ENCODE data around the gene BET1L. TPM values are rescaled to one million over a fixed set of nuclear protein-coding genes. Genes with fewer than 3 reads are reported as not detected.

Gene BET1L
- 15.6 and 19.0 TPM in 2 replicates for total RNA-seq

GRCh38 chr11:207208-207862, at the start of gene BET1L, which contains the start of gene RIC8A:
Gene BET1L (minus strand): TSS chr11:207399. CDS start chr11:207321, 78 bp downstream.
Gene RIC8A (plus strand): TSS chr11:207708. CDS start chr11:208855, 1,147 bp downstream.

GRCh38 chr11:236774-237767, 29.9 kb upstream of the BET1L start, which contains the start of gene PSMD13:
Gene PSMD13 (plus strand): TSS chr11:236976. CDS start chr11:237050, 74 bp downstream.

GRCh38 chr11:235997-236773, 29.0 kb upstream of the BET1L start, which contains the start of gene SIRT3:
Gene SIRT3 (minus strand): TSS chr11:236342. CDS start chr11:236328, 14 bp downstream.

GRCh38 chr11:192674-193128, 14.5 kb downstream of the BET1L start, which contains the start of gene SCGB1C1:
Gene SCGB1C1 (plus strand): TSS chr11:193078. CDS start chr11:193100, 22 bp downstream.

Other genes with a start within 250 kb of the BET1L start
- not detected in 2 replicates for gene SCGB1C1, start 14.3 kb downstream of the BET1L start, total RNA-seq
- 112 and 137 TPM in 2 replicates for gene RIC8A, start 309 bp upstream of the BET1L start, total RNA-seq
- gene SIRT3, start 28.9 kb upstream of the BET1L start, total RNA-seq = 11.8 and 20.8 TPM in 2 replicates
- 153 and 187 TPM in 2 replicates for gene PSMD13, start 29.6 kb upstream of the BET1L start, total RNA-seq
- gene NLRP6, start 71.0 kb upstream of the BET1L start, total RNA-seq = not detected in 2 replicates
- 1.0 and 3.6 TPM in 2 replicates for gene PGGHG, start 81.7 kb upstream of the BET1L start, total RNA-seq
- not detected in 2 replicates for gene IFITM5, start 92.1 kb upstream of the BET1L start, total RNA-seq
- gene IFITM2, start 100.4 kb upstream of the BET1L start, total RNA-seq = 16.7 and 23.8 TPM in 2 replicates
- gene IFITM1, start 106.6 kb upstream of the BET1L start, total RNA-seq = 6.8 and 20.1 TPM in 2 replicates
- gene IFITM3, start 113.5 kb upstream of the BET1L start, total RNA-seq = 41.5 and 86.0 TPM in 2 replicates
- 11.0 and 21.8 TPM in 2 replicates for gene B4GALNT4, start 162.1 kb upstream of the BET1L start, total RNA-seq
- 292 and 373 TPM in 2 replicates for gene PKP3, start 186.8 kb upstream of the BET1L start, total RNA-seq
- 5.9 and 7.8 TPM in 2 replicates for gene SIGIRR, start 207.6 kb upstream of the BET1L start, total RNA-seq
- 9.5 and 19.5 TPM in 2 replicates for gene ANO9, start 234.6 kb upstream of the BET1L start, total RNA-seq
- 38.2 and 52.8 TPM in 2 replicates for gene PTDSS2, start 242.9 kb upstream of the BET1L start, total RNA-seq

Measured in hair follicular keratinocyte (primary cell).